Subcutaneous abdominal adipose tissue (tissue), 5 donors: ENCODE data around the gene IMPDH2.
A peak's percentile ranks its signal among the peaks of the same experiment; 100 is the strongest.
"Not testable (repeated sequence)": the region's sequence is repeated elsewhere in the genome, so short reads cannot be mapped to it uniquely, and the experiment has no call there.

Experiments used
- H3K27ac ChIP-seq: one replicate; pipeline ENCODE4 v1.7.0; 2013; ENCODE audit warnings: low read depth, mild to moderate bottlenecking, inconsistent platforms, low read length, moderate library complexity
- H3K27me3 ChIP-seq, 5 donors: one replicate each; pipeline ENCODE4 v1.7.0; 2013; ENCODE audit warnings: low read length in 5 of 5, inconsistent platforms in 1 of 5; ENCODE audit not compliant: control insufficient read depth in 5 of 5, insufficient read depth in 4 of 5
- H3K36me3 ChIP-seq, 5 donors: one replicate each; pipeline ENCODE4 v1.7.0; 2013; ENCODE audit warnings: low read length in 5 of 5; ENCODE audit not compliant: control insufficient read depth in 5 of 5, insufficient read depth in 5 of 5
- H3K4me1 ChIP-seq, 5 donors: one replicate each; pipeline ENCODE4 v1.7.0; 2013; ENCODE audit warnings: low read length in 5 of 5, mild to moderate bottlenecking in 3 of 5, moderate library complexity in 1 of 5; ENCODE audit not compliant: control insufficient read depth in 5 of 5, insufficient read depth in 5 of 5
- H3K4me3 ChIP-seq, 5 donors: one replicate each; pipeline ENCODE4 v1.7.0; 2013; ENCODE audit warnings: low read length in 5 of 5, low read depth in 1 of 5
- H3K9ac ChIP-seq, 5 donors: one replicate each; pipeline ENCODE4 v1.7.0; 2013; ENCODE audit warnings: low read length in 5 of 5, mild to moderate bottlenecking in 4 of 5, moderate library complexity in 3 of 5
- H3K9me3 ChIP-seq, 5 donors: one replicate each; pipeline ENCODE4 v1.7.0; 2013; ENCODE audit warnings: low read length in 5 of 5; ENCODE audit not compliant: control insufficient read depth in 5 of 5
- donor health status: healthy.
- donor health status: healthy.
- donor health status: healthy.
- donor health status: healthy.
- donor health status: healthy.

IMPDH2 gene

GRCh38 chr3:49017229-49017970 is 11.8 kb downstream of the IMPDH2 start:
- H3K4me3 ChIP-seq, result peak overlapping the region; percentile 41 to 89 (median 83)
- H3K9ac ChIP-seq, result peak overlapping the region in 4 of 5 donors; percentile 40 to 76 (median 53)
- peaks cover 0 to 46% (median 41%) of the 10 kb centered on the region in 5 donors for H3K36me3 ChIP-seq
- H3K27ac ChIP-seq, result no peak overlapping the region
- H3K9me3 ChIP-seq, result no peaks in the 10 kb centered on the region
- H3K27me3 ChIP-seq, result no peaks in the 10 kb centered on the region
- peaks cover 5 to 48% (median 40%) of the 10 kb centered on the region in 5 donors for H3K4me1 ChIP-seq

- peaks cover 0 to 53% (median 49%) of the 10 kb centered on the region in 5 donors for H3K36me3 ChIP-seq
- no peak overlapping the region for H3K9ac ChIP-seq
- no peak overlapping the region for H3K4me3 ChIP-seq
- no peaks in the 10 kb centered on the region for H3K9me3 ChIP-seq
- H3K27ac ChIP-seq, result no peak overlapping the region
- H3K27me3 ChIP-seq, result no peaks in the 10 kb centered on the region
- H3K4me1 ChIP-seq, result peaks cover 5 to 44% (median 37%) of the 10 kb centered on the region in 5 donors
These were observed 12.6 kb downstream of the IMPDH2 start for GRCh38 chr3:49016414-49017228.

GRCh38 chr3:49015765-49016164 is 13.4 kb downstream of the IMPDH2 start:
- Histone ChIP-seq H3K9ac (no peak overlapping the region), H3K36me3 (peaks cover 0 to 56% (median 53%) of the 10 kb centered on the region in 5 donors), H3K27ac (no peak overlapping the region), H3K9me3 (no peaks in the 10 kb centered on the region), H3K4me3 (no peak overlapping the region), H3K4me1 (peaks cover 5 to 37% (median 35%) of the 10 kb centered on the region in 5 donors), H3K27me3 (no peaks in the 10 kb centered on the region)

- Histone ChIP-seq H3K4me3 (no peak overlapping the region), H3K36me3 (peaks cover 0 to 56% (median 53%) of the 10 kb centered on the region in 5 donors), H3K27ac (no peak overlapping the region), H3K27me3 (no peaks in the 10 kb centered on the region), H3K9me3 (no peaks in the 10 kb centered on the region), H3K4me1 (peaks cover 3 to 30% (median 28%) of the 10 kb centered on the region in 5 donors), H3K9ac (no peak overlapping the region)
These were observed 14.1 kb downstream of the IMPDH2 start for GRCh38 chr3:49015072-49015471.

GRCh38 chr3:49013738-49014660 is 15.2 kb downstream of the IMPDH2 start:
- Histone ChIP-seq H3K27me3 (no peaks in the 10 kb centered on the region), H3K27ac (no peak overlapping the region), H3K4me1 (peaks cover 1 to 20% (median 18%) of the 10 kb centered on the region in 5 donors), H3K36me3 (peaks cover 0 to 56% (median 53%) of the 10 kb centered on the region in 5 donors), H3K4me3 (no peak overlapping the region), H3K9ac (no peak overlapping the region), H3K9me3 (no peaks in the 10 kb centered on the region)

GRCh38 chr3:49013113-49013737 is 16.0 kb downstream of the IMPDH2 start:
- H3K27ac ChIP-seq, result no peak overlapping the region
- no peak overlapping the region for H3K4me3 ChIP-seq
- H3K36me3 ChIP-seq, result peaks cover 0 to 56% (median 53%) of the 10 kb centered on the region in 5 donors
- H3K4me1 ChIP-seq, result peaks cover 1 to 17% (median 16%) of the 10 kb centered on the region in 5 donors
- no peaks in the 10 kb centered on the region for H3K27me3 ChIP-seq
- no peaks in the 10 kb centered on the region for H3K9me3 ChIP-seq
- H3K9ac ChIP-seq, result no peak overlapping the region

GRCh38 chr3:49012441-49013017 is 16.7 kb downstream of the IMPDH2 start:
- Histone ChIP-seq H3K9me3 (no peaks in the 10 kb centered on the region), H3K4me3 (no peak overlapping the region), H3K9ac (no peak overlapping the region), H3K36me3 (peaks cover 0 to 56% (median 53%) of the 10 kb centered on the region in 5 donors), H3K27me3 (no peaks in the 10 kb centered on the region), H3K27ac (no peak overlapping the region), H3K4me1 (peaks cover 0 to 15% (median 14%) of the 10 kb centered on the region in 5 donors)

GRCh38 chr3:49009396-49009795 is 19.8 kb downstream of the IMPDH2 start:
- H3K9me3 ChIP-seq, result no peaks in the 10 kb centered on the region
- no peak overlapping the region for H3K9ac ChIP-seq
- no peak overlapping the region for H3K27ac ChIP-seq
- H3K36me3 ChIP-seq, result peaks cover 0 to 31% (median 29%) of the 10 kb centered on the region in 5 donors
- H3K27me3 ChIP-seq, result no peaks in the 10 kb centered on the region
- peaks cover 0 to 26% (median 23%) of the 10 kb centered on the region in 5 donors for H3K4me1 ChIP-seq
- no peak overlapping the region for H3K4me3 ChIP-seq

GRCh38 chr3:49008627-49009026 is 20.6 kb downstream of the IMPDH2 start:
- H3K4me1 ChIP-seq, result peaks cover 0 to 26% (median 23%) of the 10 kb centered on the region in 5 donors
- peak overlapping the region in 1 of 5 donors; percentile 51 for H3K9ac ChIP-seq
- H3K4me3 ChIP-seq, result peak overlapping the region in 2 of 5 donors; percentile 61 to 92
- H3K27ac ChIP-seq, result peak overlapping the region; percentile 90
- not testable (repeated sequence) for H3K9me3 ChIP-seq, H3K27me3 ChIP-seq
- H3K36me3 ChIP-seq, result peaks cover 0 to 24% (median 22%) of the 10 kb centered on the region in 5 donors
